Neural progenitor cell (in vitro differentiated cells): ENCODE data around the gene TMEM106B. TPM values are rescaled to one million over a fixed set of nuclear protein-coding genes. Genes with fewer than 3 reads are reported as not detected.

Experiments used
- DNase-seq: peaks from one replicate; pipeline ENCODE4 v3.0.0-alpha.2; 2016; ENCODE audit warnings: low spot score
- H2AFZ ChIP-seq: fragments of 200-600 bp; sonication (generic); replicated peaks from 2 replicates; pipeline ENCODE4 v1.6.1; 2016; ENCODE audit warnings: antibody characterized with exemption
- H3F3A ChIP-seq: fragments of 200-600 bp; sonication (generic); 2 replicates; pipeline ENCODE4 v1.6.1; 2016; ENCODE audit warnings: antibody characterized with exemption, low read depth
- H3K27ac ChIP-seq: fragments of 200-600 bp; sonication (generic); 2 replicates; pipeline ENCODE4 v1.5.1; 2016; ENCODE audit warnings: mild to moderate bottlenecking
- H3K27me3 ChIP-seq: fragments of 200-600 bp; sonication (generic); 2 replicates; pipeline ENCODE4 v1.6.1; 2016; ENCODE audit warnings: mild to moderate bottlenecking, moderate library complexity
- H3K36me3 ChIP-seq: fragments of 200-600 bp; sonication (generic); 2 replicates; pipeline ENCODE4 v1.5.1; 2016
- H3K4me1 ChIP-seq: fragments of 200-600 bp; sonication (generic); 2 replicates; pipeline ENCODE4 v1.6.1; 2016; ENCODE audit warnings: mixed run types
- H3K4me2 ChIP-seq: fragments of 200-600 bp; sonication (generic); 2 replicates; pipeline ENCODE4 v1.6.1; 2016
- H3K4me3 ChIP-seq: fragments of 200-600 bp; sonication (generic); 2 replicates; pipeline ENCODE4 v1.5.1; 2016
- H3K79me2 ChIP-seq: fragments of 200-600 bp; sonication (generic); 2 replicates; pipeline ENCODE4 v1.6.1; 2016; ENCODE audit warnings: low read depth
- H3K9ac ChIP-seq: fragments of 200-600 bp; sonication (generic); 2 replicates; pipeline ENCODE4 v1.6.1; 2016
- H3K9me3 ChIP-seq: fragments of 200-600 bp; sonication (generic); 2 replicates; pipeline ENCODE4 v1.5.1; 2016; ENCODE audit warnings: low read depth
- H4K20me1 ChIP-seq: fragments of 200-600 bp; sonication (generic); 2 replicates; pipeline ENCODE4 v1.6.1; 2016; ENCODE audit warnings: low read depth
- H3K27ac Mint-ChIP-seq: 3 replicates; pipeline ENCODE4 v1.8.0; 2021; ENCODE audit warnings: mixed read lengths
- H3K27me3 Mint-ChIP-seq: 2 replicates; pipeline ENCODE4 v1.8.0; 2022; ENCODE audit warnings: low read depth, mild to moderate bottlenecking, inconsistent platforms, moderate library complexity, mixed read lengths; ENCODE audit not compliant: insufficient read depth
- H3K36me3 Mint-ChIP-seq: 3 replicates; pipeline ENCODE4 v1.8.0; 2021; ENCODE audit warnings: mixed read lengths
- H3K4me1 Mint-ChIP-seq: 3 replicates; pipeline ENCODE4 v1.8.0; 2021; ENCODE audit warnings: mixed read lengths
- H3K4me3 Mint-ChIP-seq: 3 replicates; pipeline ENCODE4 v1.8.0; 2021; ENCODE audit warnings: mild to moderate bottlenecking, moderate library complexity, mixed read lengths
- H3K9me3 Mint-ChIP-seq: 3 replicates; pipeline ENCODE4 v1.8.0; 2020; ENCODE audit warnings: mixed read lengths
- EZH2 ChIP-seq: fragments of 200-600 bp; sonication (generic); IDR thresholded peaks from 2 replicates; pipeline ENCODE4 v1.6.1; 2017; ENCODE audit warnings: antibody characterized with exemption, mild to moderate bottlenecking, moderate library complexity
- EZH2phosphoT487 ChIP-seq: fragments of 200-600 bp; sonication (generic); IDR thresholded peaks from 2 replicates; pipeline ENCODE4 v1.6.1; 2017; ENCODE audit warnings: antibody characterized with exemption
- total RNA-seq: library from RNA; depleted of rRNA; stranded (reverse); fragments of >200 nt; gene quantifications from 2 replicates; pipeline ENCODE4 v1.2.3, GENCODE V29; 2015; ENCODE audit warnings: low replicate concordance
- TF ChIP-seq, protein P1 (sequence below): fragments of 200-600 bp; sonication (generic); IDR thresholded peaks from 2 replicates; pipeline ENCODE4 v1.5.1; 2017; ENCODE audit warnings: antibody characterized with exemption, mild to moderate bottlenecking

The TMEM106B gene
- total RNA-seq, 1 donor from 2014 or later, result 96.5 TPM

DNA sequence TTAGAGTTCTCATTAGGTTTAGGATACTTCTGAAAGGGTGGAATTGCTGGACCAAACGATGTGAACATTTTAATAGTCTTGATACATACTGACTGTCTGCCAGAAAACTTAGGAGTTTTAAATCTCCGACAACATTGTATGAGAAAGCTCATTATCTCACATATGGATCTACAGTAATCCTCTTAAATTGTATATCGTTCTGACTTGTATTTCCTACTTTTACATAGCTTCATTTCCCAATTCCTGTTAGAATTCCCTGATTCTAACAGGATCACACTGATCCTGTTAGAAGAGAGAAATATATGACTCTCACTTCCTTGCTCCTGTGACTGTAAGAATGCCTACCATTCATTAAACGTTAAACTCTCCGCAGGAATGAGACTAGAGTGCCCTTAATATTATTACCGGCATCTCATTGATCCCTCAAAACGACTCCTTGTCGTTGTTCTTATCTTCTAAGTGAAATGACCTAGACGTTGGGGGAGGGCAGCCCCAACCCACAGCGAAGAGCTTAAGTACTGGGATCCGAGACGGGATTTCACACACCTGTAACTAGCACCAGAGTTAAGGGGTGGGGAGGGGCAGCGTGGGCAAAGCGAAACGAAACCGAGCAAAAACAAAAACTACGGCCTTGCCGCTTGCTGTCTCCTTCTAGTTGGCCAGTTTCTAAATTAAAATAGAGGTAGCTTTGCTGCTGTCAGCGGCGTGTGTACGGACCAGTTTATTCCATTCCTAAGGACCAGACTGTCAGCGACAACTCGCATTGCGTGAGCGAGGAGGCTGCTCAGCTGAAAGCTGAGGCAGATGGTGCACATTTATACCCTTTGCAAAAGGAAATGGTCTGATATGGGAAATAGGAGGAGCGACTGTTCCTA lies 678 bp upstream of the TMEM106B start:
- Mint-ChIP-seq H3K9me3 (peaks cover 2% of the 10 kb centered on the region), H3K36me3 (peaks cover 6% of the 10 kb centered on the region), H3K4me1 (peaks cover 17% of the 10 kb centered on the region), H3K4me3 (peak overlapping the region; percentile 98), H3K27me3 (no peaks in the 10 kb centered on the region), H3K27ac (peak overlapping the region; percentile 38)
- Histone ChIP-seq H3K4me1 (peaks cover 11% of the 10 kb centered on the region), H3K4me2 (peak overlapping the region; percentile 84), H4K20me1 (peaks cover 3% of the 10 kb centered on the region), H3K36me3 (no peaks in the 10 kb centered on the region), H3K79me2 (peaks cover 40% of the 10 kb centered on the region), H3K9me3 (no peaks in the 10 kb centered on the region), H3K9ac (no peak overlapping the region), H3K27ac (no peak overlapping the region), H2AFZ (peak overlapping the region; percentile 93), H3F3A (peaks cover 10% of the 10 kb centered on the region), H3K27me3 (peaks cover 10% of the 10 kb centered on the region), H3K4me3 (peak overlapping the region; percentile 69)
- no peak for DNase-seq
- TF ChIP-seq, protein P1, sequence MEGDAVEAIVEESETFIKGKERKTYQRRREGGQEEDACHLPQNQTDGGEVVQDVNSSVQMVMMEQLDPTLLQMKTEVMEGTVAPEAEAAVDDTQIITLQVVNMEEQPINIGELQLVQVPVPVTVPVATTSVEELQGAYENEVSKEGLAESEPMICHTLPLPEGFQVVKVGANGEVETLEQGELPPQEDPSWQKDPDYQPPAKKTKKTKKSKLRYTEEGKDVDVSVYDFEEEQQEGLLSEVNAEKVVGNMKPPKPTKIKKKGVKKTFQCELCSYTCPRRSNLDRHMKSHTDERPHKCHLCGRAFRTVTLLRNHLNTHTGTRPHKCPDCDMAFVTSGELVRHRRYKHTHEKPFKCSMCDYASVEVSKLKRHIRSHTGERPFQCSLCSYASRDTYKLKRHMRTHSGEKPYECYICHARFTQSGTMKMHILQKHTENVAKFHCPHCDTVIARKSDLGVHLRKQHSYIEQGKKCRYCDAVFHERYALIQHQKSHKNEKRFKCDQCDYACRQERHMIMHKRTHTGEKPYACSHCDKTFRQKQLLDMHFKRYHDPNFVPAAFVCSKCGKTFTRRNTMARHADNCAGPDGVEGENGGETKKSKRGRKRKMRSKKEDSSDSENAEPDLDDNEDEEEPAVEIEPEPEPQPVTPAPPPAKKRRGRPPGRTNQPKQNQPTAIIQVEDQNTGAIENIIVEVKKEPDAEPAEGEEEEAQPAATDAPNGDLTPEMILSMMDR, result no peak
- TF ChIP-seq EZH2phosphoT487, result peak; percentile 12
- TF ChIP-seq EZH2, result no peak

DNA sequence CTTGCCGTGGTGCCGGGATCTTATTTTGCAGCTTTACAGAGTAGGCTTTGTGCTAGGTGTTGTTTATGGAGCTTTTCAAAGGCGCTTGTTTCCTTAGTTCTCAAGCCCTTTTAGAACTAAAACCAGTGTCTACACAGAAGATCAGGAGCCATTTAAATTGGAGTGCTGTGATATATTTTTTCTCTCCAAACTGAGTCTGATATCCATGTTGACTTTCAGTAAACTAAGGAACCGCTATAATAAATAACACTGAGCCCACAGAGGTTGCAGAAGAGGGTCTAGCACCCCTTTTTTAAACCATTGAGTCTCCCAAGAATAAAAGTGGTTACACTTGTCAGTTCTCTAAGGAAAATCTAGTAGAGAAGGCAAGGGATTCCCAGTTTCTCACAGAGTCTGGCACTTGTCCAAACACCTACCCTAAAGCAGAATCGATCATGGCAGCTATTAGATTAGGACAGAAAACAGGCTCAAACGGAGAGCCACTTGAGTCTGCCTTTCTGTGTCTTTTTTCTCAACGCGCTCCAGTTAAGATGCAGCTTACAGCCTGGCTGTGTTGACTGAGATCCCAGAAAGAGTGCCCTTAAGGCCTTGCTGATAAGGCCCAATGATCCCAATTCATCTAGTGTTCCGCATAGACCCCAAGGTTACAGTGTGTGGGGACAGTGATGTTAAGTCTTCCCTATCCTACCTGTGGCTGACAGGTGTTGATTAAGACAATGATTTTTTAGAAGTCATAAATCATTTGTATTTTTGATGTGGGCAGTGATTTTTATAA lies 804 bp downstream of the TMEM106B start:
- Histone ChIP-seq H3K9me3 (no peaks in the 10 kb centered on the region), H3K27me3 (peaks cover 10% of the 10 kb centered on the region), H3K79me2 (peaks cover 45% of the 10 kb centered on the region), H3K4me1 (peaks cover 11% of the 10 kb centered on the region), H3K27ac (peak overlapping the region; percentile 95), H3K36me3 (no peaks in the 10 kb centered on the region), H3K4me2 (peak overlapping the region; percentile 84), H2AFZ (peak overlapping the region; percentile 93), H4K20me1 (peaks cover 3% of the 10 kb centered on the region), H3K4me3 (peak overlapping the region; percentile 69), H3F3A (peaks cover 10% of the 10 kb centered on the region), H3K9ac (peak overlapping the region; percentile 92)
- TF ChIP-seq EZH2 (no peak), EZH2phosphoT487 (no peak)
- TF ChIP-seq, protein P1, result no peak
- peak overlapping the region; percentile 98 for H3K4me3 Mint-ChIP-seq
- H3K4me1 Mint-ChIP-seq, result peaks cover 17% of the 10 kb centered on the region
- peak; percentile 43 for DNase-seq
- peak overlapping the region; percentile 97 for H3K27ac Mint-ChIP-seq
- H3K27me3 Mint-ChIP-seq, result no peaks in the 10 kb centered on the region
- peaks cover 2% of the 10 kb centered on the region for H3K9me3 Mint-ChIP-seq
- H3K36me3 Mint-ChIP-seq, result peaks cover 11% of the 10 kb centered on the region

DNA sequence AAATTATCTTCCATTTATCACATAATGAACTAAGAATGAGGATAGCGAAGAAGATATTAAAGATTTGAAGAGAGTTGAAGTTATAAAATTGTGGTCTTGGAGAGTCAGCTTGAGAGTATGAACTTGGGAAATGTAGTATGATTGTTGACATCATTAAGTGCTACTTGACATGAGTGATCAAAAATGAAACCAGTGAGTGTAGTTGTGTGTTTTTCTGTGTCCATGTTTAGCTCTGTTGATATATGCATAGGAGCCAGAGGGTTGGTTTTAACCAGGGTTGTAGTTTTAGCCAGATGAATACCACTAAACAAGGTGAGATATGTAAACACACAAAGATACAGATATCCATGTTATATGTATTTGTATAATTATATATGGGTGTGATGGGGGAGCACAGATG lies 6.2 kb downstream of the TMEM106B start:
- Histone ChIP-seq H3K4me2 (no peak overlapping the region), H3K4me1 (peaks cover 9% of the 10 kb centered on the region), H2AFZ (no peak overlapping the region), H3F3A (no peaks in the 10 kb centered on the region), H3K79me2 (peaks cover 36% of the 10 kb centered on the region), H3K36me3 (peaks cover 18% of the 10 kb centered on the region), H3K27ac (no peak overlapping the region), H3K9me3 (no peaks in the 10 kb centered on the region), H3K9ac (no peak overlapping the region), H3K27me3 (no peaks in the 10 kb centered on the region), H3K4me3 (no peak overlapping the region), H4K20me1 (peaks cover 3% of the 10 kb centered on the region)
- Mint-ChIP-seq H3K27ac (no peak overlapping the region), H3K36me3 (peaks cover 23% of the 10 kb centered on the region), H3K9me3 (no peaks in the 10 kb centered on the region), H3K27me3 (no peaks in the 10 kb centered on the region), H3K4me1 (peaks cover 7% of the 10 kb centered on the region), H3K4me3 (no peak overlapping the region)
- TF ChIP-seq, protein P1, result no peak
- TF ChIP-seq EZH2 (no peak), EZH2phosphoT487 (no peak)
- no peak for DNase-seq
